Keratinocyte (primary cell): ENCODE results near the gene EPHA1.

Source experiments
- CTCF ChIP-seq, 3 experiments: IDR thresholded peaks in 1 of 3; conservative IDR thresholded peaks in 1 of 3; optimal IDR thresholded peaks in 1 of 3; 2 replicates in 2 of 3; 3 replicates in 1 of 3; pipeline versions ENCODE3 to v1.5.1; 2011; ENCODE audit warnings: low read length in 3 of 3, mild to moderate bottlenecking in 3 of 3, moderate library complexity in 2 of 3, control low read depth in 1 of 3, inconsistent platforms in 1 of 3; ENCODE audit not compliant: insufficient read depth in 2 of 3; ENCODE audit errors: extremely low read depth in 1 of 3
- EZH2 ChIP-seq: IDR thresholded peaks from one replicate; pipeline ENCODE4 v1.6.1; 2012; ENCODE audit warnings: inconsistent platforms, mild to moderate bottlenecking, low read length, moderate library complexity

- TF ChIP-seq EZH2, result no peak
- no peak for TF ChIP-seq CTCF (optimal IDR thresholded peaks at IDR 0.05 in 1 of 3, IDR thresholded peaks at IDR 0.05 in 1 of 3, conservative IDR thresholded peaks at IDR 0.05 in 1 of 3; ENCODE audit: extremely low read depth in 1 of 3, insufficient read depth in 2 of 3, low read length in 3 of 3)
Measured at GRCh38 chr7:143434660-143435059, 26.0 kb upstream of the EPHA1 start.
